Heart right ventricle (tissue), 16 donors: ENCODE measurements around the gene DNAH3. TPM values are rescaled to one million over a fixed set of nuclear protein-coding genes. Genes with fewer than 3 reads are reported as not detected.

ENCODE experiments used
- ATAC-seq, 8 donors: fragments of 200-7000 bp; cut with Tn5 transposase; one replicate each; pipeline ENCODE4 v1.9.1; 2020; ENCODE audit warnings: mild to moderate bottlenecking in 8 of 8, moderate library complexity in 8 of 8, moderate number of reproducible peaks in 1 of 8
- DNase-seq, 2 donors: peaks; one replicate each; pipeline ENCODE4 v3.0.0-alpha.2; 2020
- H3K27ac ChIP-seq, 10 donors: fragments of 200-600 bp; sonication (generic) in 2 of 10; one replicate each; pipeline versions ENCODE4 v1.5.0 to v1.8.0; 2020 to 2022; ENCODE audit warnings: mild to moderate bottlenecking in 3 of 10
- H3K27me3 ChIP-seq, 7 donors: fragments of 200-600 bp; one replicate each; pipeline ENCODE4 v1.8.0; 2021 to 2022; ENCODE audit warnings: mild to moderate bottlenecking in 2 of 7
- H3K36me3 ChIP-seq, 9 donors: fragments of 200-600 bp; sonication (generic) in 1 of 9; one replicate each; pipeline versions ENCODE4 v1.5.0 to v1.8.0; 2020 to 2022; ENCODE audit warnings: mild to moderate bottlenecking in 2 of 9
- H3K4me1 ChIP-seq, 9 donors: fragments of 200-600 bp; sonication (generic) in 1 of 9; one replicate each; pipeline versions ENCODE4 v1.5.0 to v1.8.0; 2020 to 2022; ENCODE audit warnings: mild to moderate bottlenecking in 4 of 9
- H3K4me3 ChIP-seq, 10 donors: fragments of 200-600 bp; sonication (generic) in 2 of 10; one replicate each; pipeline versions ENCODE4 v1.5.0 to v1.8.0; 2020 to 2022; ENCODE audit warnings: mild to moderate bottlenecking in 7 of 10, moderate library complexity in 2 of 10
- H3K9me3 ChIP-seq, 11 donors: fragments of 200-600 bp in 10 of 11; sonication (generic) in 2 of 11; one replicate each; pipeline versions ENCODE4 v1.5.0 to v1.8.0; 2013 to 2022; ENCODE audit warnings: mild to moderate bottlenecking in 2 of 11, control low read depth in 1 of 11, moderate library complexity in 1 of 11
- WGBS, 2 donors: extraction: QIAGEN DNeasy Blood & Tissue Kit; methylation state at CpG; one replicate each; pipeline ENCODE4 v1.1.7; 2013; ENCODE audit warnings: inconsistent platforms in 1 of 2; 5-methylcytosine and 5-hydroxymethylcytosine counted together
- intact Hi-C, 10 donors: fragments of 100-400 bp; cut with DNase I; formaldehyde crosslinking; loops; one replicate each; pipeline versions ENCODE4 v1.11.1 to v1.14.2; 2022
- polyA plus RNA-seq, 2 donors: library from polyadenylated mRNA; stranded (reverse); fragments of 200-250 nt; gene quantifications; one replicate each; pipeline ENCODE4 v1.2.3, GENCODE V29; 2013
- total RNA-seq, 10 donors: library from RNA; stranded (reverse); fragmentation: NEBNext Ultra II Directional in 3 of 10; extraction: Animal tissue kit (Norgen Biotek cat#: 25700) in 3 of 10; gene quantifications; one replicate each; pipeline versions ENCODE4 v1.2.1 to v1.2.4, GENCODE V29; 2021 to 2023
- TF ChIP-seq, protein P1 (sequence below), 9 donors: fragments of 200-600 bp; sonication (generic) in 2 of 9; IDR thresholded peaks; one replicate each; pipeline versions ENCODE4 v1.5.0 to v1.8.0; 2021 to 2022; ENCODE audit warnings: antibody characterized with exemption in 9 of 9, mild to moderate bottlenecking in 5 of 9, moderate library complexity in 1 of 9
- donor health status: Arrhythmogenic right ventricular cardiomyopathy.
- donor health status: ischemic (EF 13 %, LVEDD 7.1; RV severe dilation, severe dysfunction).
- donor health status: healthy with polysubstance abuse.
- donor health status: DM: no; HTN: yes; CAD: no.
- donor health status: DM: no; HTN: no; CAD: no.
- donor health status: ischemic (EF 25% LVEDD 6.9; RV normal size, moderate dysfunction).
- donor health status: ischemic (EF 25% LVEDD 5.7; RV mildly dilated, moderate dysfunction).
- donor health status: healthy.
- donor health status: DM: yes; HTN: yes; CAD: no.
- donor health status: Ischemic cardiomyopathy.
- donor health status: ischemic (EF 35%, LVEDD 5.7; RV mildly dilated, moderate dysfunction).
- donor health status: nonischemic (EF 11% LVEDD 7.7; RV severe dilation, severe dysfunction).
- donor health status: DM: yes; HTN: yes; CAD: no.
- donor health status: PGD.
- donor health status: ischemic (EF 29% LVEDD 5.4; RV normal size, mild dysfunction).
- donor health status: nonischemic (EF 23%, LVEDD 6.1; RV moderate dilation, normal function).

DNAH3 gene
- total and polyA plus RNA-seq, 12 donors: 0.39 to 3.7 (median 1.0) TPM; not detected in 1

DNA sequence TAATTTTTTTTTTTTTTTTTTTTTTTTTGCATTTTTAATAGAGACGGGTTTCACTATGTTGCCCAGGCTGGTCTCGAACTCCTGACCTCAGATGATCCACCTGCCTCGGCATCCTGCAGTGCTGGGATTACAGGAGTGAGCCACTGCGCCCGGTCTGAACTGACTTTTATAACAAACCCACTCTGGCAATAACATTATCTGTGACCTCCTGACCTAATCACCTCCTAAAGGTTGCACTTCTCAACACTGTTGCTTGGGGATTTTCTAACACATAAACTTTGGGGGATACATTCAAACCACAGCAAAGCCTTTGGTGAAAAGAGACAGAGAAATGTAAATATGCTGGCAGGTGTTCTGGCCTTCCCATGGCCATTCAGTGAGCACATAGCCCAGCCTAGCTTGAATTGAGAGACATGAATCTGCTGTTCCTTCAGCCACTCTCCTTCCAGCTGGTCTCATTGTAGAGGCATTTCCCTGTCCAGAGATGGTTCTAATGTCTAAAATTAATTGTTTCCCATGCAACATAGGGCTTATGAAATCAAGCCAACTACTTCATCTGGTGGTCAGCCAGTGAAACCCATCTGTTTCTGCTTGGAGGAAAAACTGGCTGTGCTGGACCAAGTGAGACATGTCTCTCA is 221.8 kb downstream of the DNAH3 start:
- H3K36me3 ChIP-seq: peaks cover 0 to 21% (median 0%) of the 10 kb centered on the region in 9 donors
- H3K9me3 ChIP-seq: no peaks in the 10 kb centered on the region
- H3K4me3 ChIP-seq: no peak overlapping the region
- H3K4me1 ChIP-seq: peaks cover 0 to 23% (median 7%) of the 10 kb centered on the region in 9 donors
- no peak for DNase-seq
- TF ChIP-seq, protein P1, sequence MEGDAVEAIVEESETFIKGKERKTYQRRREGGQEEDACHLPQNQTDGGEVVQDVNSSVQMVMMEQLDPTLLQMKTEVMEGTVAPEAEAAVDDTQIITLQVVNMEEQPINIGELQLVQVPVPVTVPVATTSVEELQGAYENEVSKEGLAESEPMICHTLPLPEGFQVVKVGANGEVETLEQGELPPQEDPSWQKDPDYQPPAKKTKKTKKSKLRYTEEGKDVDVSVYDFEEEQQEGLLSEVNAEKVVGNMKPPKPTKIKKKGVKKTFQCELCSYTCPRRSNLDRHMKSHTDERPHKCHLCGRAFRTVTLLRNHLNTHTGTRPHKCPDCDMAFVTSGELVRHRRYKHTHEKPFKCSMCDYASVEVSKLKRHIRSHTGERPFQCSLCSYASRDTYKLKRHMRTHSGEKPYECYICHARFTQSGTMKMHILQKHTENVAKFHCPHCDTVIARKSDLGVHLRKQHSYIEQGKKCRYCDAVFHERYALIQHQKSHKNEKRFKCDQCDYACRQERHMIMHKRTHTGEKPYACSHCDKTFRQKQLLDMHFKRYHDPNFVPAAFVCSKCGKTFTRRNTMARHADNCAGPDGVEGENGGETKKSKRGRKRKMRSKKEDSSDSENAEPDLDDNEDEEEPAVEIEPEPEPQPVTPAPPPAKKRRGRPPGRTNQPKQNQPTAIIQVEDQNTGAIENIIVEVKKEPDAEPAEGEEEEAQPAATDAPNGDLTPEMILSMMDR (IDR thresholded peaks at IDR 0.05): no peak
- peak overlapping the region in 6 of 10 donors; percentile 2 to 84 (median 74) for H3K27ac ChIP-seq
- ATAC-seq: peak in 5 of 8 donors; percentile 8 to 43 (median 41)
- no peaks in the 10 kb centered on the region for H3K27me3 ChIP-seq
- intact Hi-C loops: loop anchor here in 1 of 10 donors (10.0 kb wide), 1 partner anchor 156 kb away; no protein-coding TSS in a partner anchor
- 87 to 89% methylated on average over 5 of the region's 5 CpGs for WGBS, 2 donors

DNA sequence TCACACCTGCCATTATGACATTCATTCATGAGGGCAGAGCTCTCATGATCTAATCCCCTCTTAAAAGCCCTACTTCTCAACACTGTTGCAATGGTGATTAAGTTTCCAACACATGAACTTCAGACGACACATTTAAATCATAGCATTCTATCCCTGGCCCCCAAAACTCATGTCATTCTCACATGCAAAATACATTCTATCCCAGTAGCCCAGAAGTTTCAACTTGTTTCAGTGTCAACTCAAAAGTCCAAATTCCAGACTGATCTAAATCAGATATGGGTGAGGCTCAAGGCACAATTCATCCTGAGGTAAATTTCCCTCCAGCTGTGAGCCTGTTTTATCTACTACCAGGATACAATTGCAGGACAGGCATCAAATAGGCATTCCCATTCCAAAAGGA is 224.9 kb downstream of the DNAH3 start:
- Histone ChIP-seq H3K27ac (no peak overlapping the region), H3K36me3 (peaks cover 0 to 38% (median 0%) of the 10 kb centered on the region in 9 donors), H3K9me3 (no peaks in the 10 kb centered on the region), H3K4me3 (no peak overlapping the region), H3K4me1 (peaks cover 0 to 16% (median 5%) of the 10 kb centered on the region in 9 donors), H3K27me3 (no peaks in the 10 kb centered on the region)
- TF ChIP-seq, protein P1 (IDR thresholded peaks at IDR 0.05): no peak
- WGBS, 2 donors: 79 to 84% methylated on average over 1 of the region's 1 CpG
- ATAC-seq: no peak
- DNase-seq: no peak
- intact Hi-C loops: loop anchor here in 1 of 10 donors (10.0 kb wide), 1 partner anchor 159 kb away; no protein-coding TSS in a partner anchor

DNA sequence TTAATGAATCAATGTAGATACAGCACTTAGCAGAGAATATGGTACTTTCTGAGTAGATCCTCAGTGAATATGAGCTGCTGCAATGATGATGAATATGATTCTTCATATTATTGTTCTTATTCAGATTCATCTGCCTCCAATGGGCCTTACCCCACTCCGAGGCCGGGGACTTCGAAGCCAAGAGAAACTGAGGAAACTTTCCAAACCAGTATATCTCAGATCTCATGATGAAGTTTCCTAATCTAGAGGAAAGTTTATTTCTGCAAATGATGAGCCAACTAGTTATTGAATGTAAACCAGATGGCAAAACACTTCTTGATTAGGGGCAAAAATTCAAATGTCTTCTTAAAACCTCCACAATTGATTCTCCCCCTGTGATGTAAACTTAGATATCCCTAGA is 226.8 kb downstream of the DNAH3 start:
- Histone ChIP-seq H3K4me1 (peaks cover 0 to 10% (median 5%) of the 10 kb centered on the region in 9 donors), H3K9me3 (no peaks in the 10 kb centered on the region), H3K4me3 (no peak overlapping the region), H3K27ac (no peak overlapping the region), H3K27me3 (no peaks in the 10 kb centered on the region), H3K36me3 (peaks cover 0 to 47% (median 0%) of the 10 kb centered on the region in 9 donors)
- ATAC-seq (no peak), DNase-seq (no peak)
- TF ChIP-seq, protein P1 (IDR thresholded peaks at IDR 0.05): no peak
- WGBS, 2 donors: 96 to 97% methylated on average over 3 of the region's 3 CpGs
- intact Hi-C loops: loop anchor here in 1 of 10 donors (10.0 kb wide), 1 partner anchor 161 kb away; no protein-coding TSS in a partner anchor

DNA sequence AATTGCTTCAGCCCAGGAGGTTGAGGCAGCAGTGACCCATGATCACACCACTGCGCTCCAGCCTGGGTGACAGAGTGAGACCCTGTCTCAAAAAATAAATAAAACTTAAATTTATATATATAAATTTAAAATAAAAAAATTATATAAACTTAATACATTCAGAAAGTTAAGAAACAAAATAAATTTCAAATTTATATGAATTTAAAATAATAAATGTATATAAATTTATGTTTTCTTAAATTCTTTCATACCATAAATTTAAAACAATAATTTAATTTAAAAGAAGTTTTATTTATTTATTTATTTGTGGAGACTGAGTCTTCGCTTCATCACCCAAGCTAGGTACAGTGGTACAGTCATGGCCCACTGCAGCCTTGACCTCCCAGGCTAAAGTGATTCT is 229.8 kb downstream of the DNAH3 start:
- H3K9me3 ChIP-seq: no peaks in the 10 kb centered on the region
- TF ChIP-seq, protein P1 (IDR thresholded peaks at IDR 0.05): no peak
- H3K27ac ChIP-seq: no peak overlapping the region
- ATAC-seq (no peak), DNase-seq (no peak)
- peaks cover 0 to 38% (median 19%) of the 10 kb centered on the region in 9 donors for H3K4me1 ChIP-seq
- intact Hi-C loops: loop anchor here in 1 of 10 donors (10.0 kb wide), 1 partner anchor 164 kb away; no protein-coding TSS in a partner anchor
- no peak overlapping the region for H3K4me3 ChIP-seq
- WGBS, 2 donors: 97% methylated on average over 2 of the region's 2 CpGs
- H3K36me3 ChIP-seq: peaks cover 0 to 51% (median 0%) of the 10 kb centered on the region in 9 donors
- H3K27me3 ChIP-seq: no peaks in the 10 kb centered on the region
